Activated CD8-positive, alpha-beta T cell treated with anti-CD3 and anti-CD28 coated beads for 36 hours (primary cell): Measurements from ENCODE around the gene CYP8B1. TPM values are rescaled to one million over a fixed set of nuclear protein-coding genes. Genes with fewer than 3 reads are reported as not detected.

Experiments
- ATAC-seq: fragments of 200-7000 bp; cut with Tn5 transposase; one replicate; pipeline ENCODE4 v1.10.0; 2021; ENCODE audit warnings: mild to moderate bottlenecking, moderate library complexity
- CTCF ChIA-PET: fragments of 350-600 bp; sonication (Branson Sonifier 250); formaldehyde crosslinking; loops from one replicate; lab custom pipeline; 2021; ENCODE audit warnings: antibody characterized with exemption; lab: Charles Lee
- POLR2A ChIA-PET: fragments of 350-600 bp; sonication (Branson Sonifier 250); formaldehyde crosslinking; loops from one replicate; lab custom pipeline; 2021; ENCODE audit warnings: antibody characterized with exemption; lab: Charles Lee
- DNase-seq: peaks from one replicate; pipeline ENCODE4 v3.0.0-alpha.2; 2020
- H3K27ac Mint-ChIP-seq: one replicate; pipeline ENCODE4 v1.8.0; 2021; ENCODE audit warnings: mild to moderate bottlenecking, mixed read lengths
- H3K27me3 Mint-ChIP-seq: one replicate; pipeline ENCODE4 v1.8.0; 2021; ENCODE audit warnings: mixed read lengths
- H3K36me3 Mint-ChIP-seq: one replicate; pipeline ENCODE4 v1.8.0; 2021; ENCODE audit warnings: low read depth, mixed read lengths
- H3K4me1 Mint-ChIP-seq: one replicate; pipeline ENCODE4 v1.8.0; 2021; ENCODE audit warnings: low read depth, mixed read lengths
- H3K4me3 Mint-ChIP-seq: one replicate; pipeline ENCODE4 v1.8.0; 2021; ENCODE audit warnings: mild to moderate bottlenecking, moderate library complexity, mixed read lengths
- H3K9me3 Mint-ChIP-seq: one replicate; pipeline ENCODE4 v1.8.0; 2021; ENCODE audit warnings: mixed read lengths
- intact Hi-C: fragments of 100-400 bp; cut with micrococcal nuclease; formaldehyde crosslinking; loops from one replicate; pipeline ENCODE4 v1.10.0; 2022
- total RNA-seq, 2 experiments: library from RNA; stranded (reverse); gene quantifications; one replicate each; pipeline ENCODE4 v1.2.3, GENCODE V29; 2021
- TF ChIP-seq, protein P1 (sequence below): fragments of 200-600 bp; IDR thresholded peaks from one replicate; pipeline ENCODE4 v1.8.0; 2022; ENCODE audit warnings: antibody characterized with exemption, mild to moderate bottlenecking

Gene CYP8B1
- total RNA-seq, 2 experiments from 2014 or later = not detected

DNA sequence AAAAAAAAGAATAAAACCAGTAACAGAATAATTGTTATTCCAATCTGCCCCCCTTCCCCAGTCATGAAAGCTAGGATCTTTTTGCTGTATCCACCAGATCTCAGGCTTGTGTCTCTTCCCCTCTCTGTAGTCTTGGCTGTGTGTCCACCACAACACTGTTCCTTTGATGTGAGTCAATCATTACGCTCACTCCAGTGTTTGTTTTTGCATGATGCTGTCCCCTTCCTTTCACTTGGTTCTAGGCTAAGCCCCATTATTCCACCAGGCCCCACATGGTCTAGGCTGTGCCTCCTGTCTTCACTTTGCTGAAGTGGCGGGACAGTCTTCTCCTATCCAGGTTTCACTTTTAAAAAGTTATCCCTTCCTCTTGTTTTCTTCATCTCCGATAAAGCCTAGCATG lies 52.9 kb downstream of the CYP8B1 start:
- H3K4me3 Mint-ChIP-seq = no peak overlapping the region
- intact Hi-C loops = no loop called here
- H3K36me3 Mint-ChIP-seq = no peaks in the 10 kb centered on the region
- CTCF ChIA-PET = interaction anchor here (0.8 kb wide), 1 partner anchor 8 kb away, joined by 4 read pairs; no protein-coding TSS in a partner anchor
- TF ChIP-seq, protein P1, sequence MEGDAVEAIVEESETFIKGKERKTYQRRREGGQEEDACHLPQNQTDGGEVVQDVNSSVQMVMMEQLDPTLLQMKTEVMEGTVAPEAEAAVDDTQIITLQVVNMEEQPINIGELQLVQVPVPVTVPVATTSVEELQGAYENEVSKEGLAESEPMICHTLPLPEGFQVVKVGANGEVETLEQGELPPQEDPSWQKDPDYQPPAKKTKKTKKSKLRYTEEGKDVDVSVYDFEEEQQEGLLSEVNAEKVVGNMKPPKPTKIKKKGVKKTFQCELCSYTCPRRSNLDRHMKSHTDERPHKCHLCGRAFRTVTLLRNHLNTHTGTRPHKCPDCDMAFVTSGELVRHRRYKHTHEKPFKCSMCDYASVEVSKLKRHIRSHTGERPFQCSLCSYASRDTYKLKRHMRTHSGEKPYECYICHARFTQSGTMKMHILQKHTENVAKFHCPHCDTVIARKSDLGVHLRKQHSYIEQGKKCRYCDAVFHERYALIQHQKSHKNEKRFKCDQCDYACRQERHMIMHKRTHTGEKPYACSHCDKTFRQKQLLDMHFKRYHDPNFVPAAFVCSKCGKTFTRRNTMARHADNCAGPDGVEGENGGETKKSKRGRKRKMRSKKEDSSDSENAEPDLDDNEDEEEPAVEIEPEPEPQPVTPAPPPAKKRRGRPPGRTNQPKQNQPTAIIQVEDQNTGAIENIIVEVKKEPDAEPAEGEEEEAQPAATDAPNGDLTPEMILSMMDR = no peak
- DNase-seq (no peak), ATAC-seq (no peak)
- no peaks in the 10 kb centered on the region for H3K4me1 Mint-ChIP-seq
- no peaks in the 10 kb centered on the region for H3K9me3 Mint-ChIP-seq
- H3K27me3 Mint-ChIP-seq = peaks cover 9% of the 10 kb centered on the region
- H3K27ac Mint-ChIP-seq = no peak overlapping the region
- POLR2A ChIA-PET = no interaction called here

Other genes with a start within 250 kb of the CYP8B1 start
- gene ZBTB47, start 222.2 kb downstream of the CYP8B1 start, total RNA-seq = under 1 TPM; 0.43 to 0.45 TPM
- not detected for gene KLHL40, start 190.3 kb downstream of the CYP8B1 start, total RNA-seq
- not detected for gene HHATL, start 173.1 kb downstream of the CYP8B1 start, total RNA-seq
- gene CCDC13, start 102.6 kb downstream of the CYP8B1 start, total RNA-seq = under 1 TPM in 1 of 2 experiments, not detected in 1; 0.29 TPM
- gene HIGD1A, start 71.4 kb downstream of the CYP8B1 start, total RNA-seq = 10 to 100 TPM; 58.4 to 60.5 TPM
- 1 to 10 TPM; 1.2 to 1.4 TPM for gene ACKR2, start 66.4 kb downstream of the CYP8B1 start, total RNA-seq
- gene ZNF662, start 30.3 kb upstream of the CYP8B1 start, total RNA-seq = 1 to 10 TPM; 2.1 to 3.2 TPM
- gene GASK1A, start 103.4 kb upstream of the CYP8B1 start, total RNA-seq = under 1 TPM in 1 of 2 experiments, not detected in 1; 0.11 TPM
- 10 to 100 TPM; 11.9 to 12.0 TPM for gene POMGNT2, start 230.2 kb upstream of the CYP8B1 start, total RNA-seq